GM12801 (cell line): ENCODE data around the gene SKIC3.

Source experiments
- CTCF ChIP-seq: IDR thresholded peaks from one replicate; pipeline ENCODE4 v1.5.1; 2011; ENCODE audit warnings: control low read depth; ENCODE audit not compliant: insufficient read length; ENCODE audit errors: extremely low read depth

Gene SKIC3

GRCh38 chr5:95554647-95555548 lies at the start of gene SKIC3, which contains the start of gene ARSK:
Gene SKIC3 (minus strand): TSS chr5:95554977. CDS start chr5:95547150, 7,827 bp downstream.
Gene ARSK (plus strand): TSS chr5:95555101. CDS start chr5:95555279, 178 bp downstream.
- no peak for TF ChIP-seq CTCF

- no peak for TF ChIP-seq CTCF
These were observed 45.8 kb upstream of the SKIC3 start for GRCh38 chr5:95600557-95600956.

- no peak for TF ChIP-seq CTCF
These were observed 44.5 kb upstream of the SKIC3 start for GRCh38 chr5:95599252-95599651.

- no peak for TF ChIP-seq CTCF
These were observed 40.6 kb upstream of the SKIC3 start for GRCh38 chr5:95595289-95595931.

GRCh38 chr5:95591490-95591901 lies 36.7 kb upstream of the SKIC3 start:
- no peak for TF ChIP-seq CTCF

GRCh38 chr5:95590880-95591279 lies 36.1 kb upstream of the SKIC3 start:
- TF ChIP-seq CTCF, result no peak

- no peak for TF ChIP-seq CTCF
These were observed 29.2 kb upstream of the SKIC3 start for GRCh38 chr5:95583992-95584391.
